HG02884 (cell line): ENCODE measurements around the gene ABCC8.
A peak's percentile ranks its signal among the peaks of the same experiment; 100 is the strongest.

Source experiments
- ATAC-seq: cut with Tn5 transposase; IDR thresholded peaks from one replicate; pipeline ENCODE4 v1.9.1; 2021; ENCODE audit warnings: mild to moderate bottlenecking, moderate library complexity; ENCODE audit not compliant: unreplicated experiment

The ABCC8 gene

GRCh38 chr11:17368551-17368950, 108.1 kb downstream of the ABCC8 start:
- ATAC-seq, result no peak

- ATAC-seq, result no peak
Measured at GRCh38 chr11:17366495-17366894, 110.2 kb downstream of the ABCC8 start.

- ATAC-seq, result peak; percentile 33
Measured at GRCh38 chr11:17354601-17354991, 122.0 kb downstream of the ABCC8 start.

- no peak for ATAC-seq
Measured at GRCh38 chr11:17353821-17354600, 122.6 kb downstream of the ABCC8 start.

GRCh38 chr11:17352950-17353820, 123.5 kb downstream of the ABCC8 start:
- peak; percentile 39 for ATAC-seq

GRCh38 chr11:17351510-17352176, 125.0 kb downstream of the ABCC8 start, which contains the start of gene NCR3LG1:
NCR3LG1 (plus strand) TSS chr11:17351800; CDS start chr11:17351970, 170 bp downstream.
- ATAC-seq, result no peak

GRCh38 chr11:17351172-17351509, 125.5 kb downstream of the ABCC8 start:
- no peak for ATAC-seq

GRCh38 chr11:17350455-17351171, 126.0 kb downstream of the ABCC8 start:
- ATAC-seq, result no peak

GRCh38 chr11:17347676-17348075, 129.0 kb downstream of the ABCC8 start:
- no peak for ATAC-seq

GRCh38 chr11:17343907-17344306, 132.7 kb downstream of the ABCC8 start:
- ATAC-seq, result no peak

GRCh38 chr11:17343257-17343656, 133.4 kb downstream of the ABCC8 start:
- ATAC-seq, result no peak
